Transverse colon (tissue), 4 donors: ENCODE measurements around the gene ZNFX1. TPM values are rescaled to one million over a fixed set of nuclear protein-coding genes. Genes with fewer than 3 reads are reported as not detected.
A peak's percentile ranks its signal among the peaks of the same experiment; 100 is the strongest.

Experiments used
- DNase-seq: peaks from one replicate; pipeline ENCODE4 v3.0.0-alpha.2; 2019
- H3K27ac ChIP-seq, 4 donors: fragments of 200-600 bp; sonication (generic); 2 replicates each; pipeline ENCODE4 v1.5.1; 2016 to 2018; ENCODE audit warnings: inconsistent platforms in 4 of 4
- H3K27me3 ChIP-seq: fragments of 200-600 bp; sonication (generic); 2 replicates; pipeline ENCODE4 v1.5.1; 2017; ENCODE audit warnings: inconsistent platforms
- H3K36me3 ChIP-seq, 4 donors: fragments of 200-600 bp; sonication (generic); 2 replicates each; pipeline ENCODE4 v1.5.1; 2017 to 2019; ENCODE audit warnings: inconsistent platforms in 4 of 4
- H3K4me1 ChIP-seq, 4 donors: fragments of 200-600 bp; sonication (generic); 2 replicates each; pipeline ENCODE4 v1.5.1; 2017 to 2020; ENCODE audit warnings: inconsistent platforms in 4 of 4
- H3K4me3 ChIP-seq, 4 donors: fragments of 200-600 bp; sonication (generic); 1 replicate in 1 of 4; 2 replicates in 3 of 4; pipeline versions ENCODE4 v1.5.1 to v1.6.1; 2017 to 2019; ENCODE audit warnings: inconsistent platforms in 4 of 4
- H3K9me3 ChIP-seq, 2 donors: fragments of 200-600 bp; sonication (generic); 2 replicates each; pipeline ENCODE4 v1.5.1; 2017 to 2019; ENCODE audit warnings: inconsistent platforms in 2 of 2
- EP300 ChIP-seq: sonication (generic); formaldehyde crosslinking; IDR thresholded peaks from one replicate; pipeline ENCODE4 v1.6.1; 2017; ENCODE audit warnings: antibody characterized with exemption, low read depth
- POLR2A ChIP-seq: fragments of 450-650 bp; IDR thresholded peaks from one replicate; pipeline ENCODE4 v1.6.1; 2016; ENCODE audit warnings: antibody characterized with exemption, mild to moderate bottlenecking, moderate library complexity
- POLR2AphosphoS5 ChIP-seq, 3 donors: sonication (generic); formaldehyde crosslinking; IDR thresholded peaks; one replicate each; pipeline ENCODE4 v1.6.1; 2016; ENCODE audit warnings: antibody characterized with exemption in 3 of 3
- WGBS, 2 donors: methylation state at CpG; one replicate each; pipeline ENCODE4 v1.1.5; 2018; ENCODE audit warnings: low coverage in 1 of 2; 5-methylcytosine and 5-hydroxymethylcytosine counted together
- in situ Hi-C, 4 donors: fragments of 200-750 bp; cut with MboI; loops; one replicate each; pipeline versions ENCODE4 v1.15.0 to v1.15.1; 2017; ENCODE audit warnings: low sequenced_read_pairs in 3 of 4, low pct_ligation_motif_present in 1 of 4, low pct_unique_long_range_greater_than_20kb in 1 of 4
- intact Hi-C: fragments of 100-400 bp; cut with DNase I; formaldehyde crosslinking; loops from one replicate; pipeline ENCODE4 v1.15.1; 2023; ENCODE audit warnings: low total_unique reads
- total RNA-seq, 4 donors: library from RNA; depleted of rRNA; stranded (reverse); fragments of >200 nt; gene quantifications; one replicate each; pipeline ENCODE4 v1.1.0, GENCODE V29; 2016
- TF ChIP-seq, protein P1 (sequence below), 5 experiments: fragments of 200-600 bp in 3 of 5; fragments of 450-650 bp in 2 of 5; sonication (generic) in 3 of 5; IDR thresholded peaks; 1 replicate in 2 of 5; 2 replicates in 3 of 5; pipeline ENCODE4 v1.5.1; 2016 to 2017; ENCODE audit warnings: antibody characterized with exemption in 5 of 5, inconsistent platforms in 3 of 5, mild to moderate bottlenecking in 2 of 5, moderate library complexity in 1 of 5

The ZNFX1 gene
- total RNA-seq, result 10 to 100 TPM; 29.1 to 35.4 (median 33.5) TPM

DNA sequence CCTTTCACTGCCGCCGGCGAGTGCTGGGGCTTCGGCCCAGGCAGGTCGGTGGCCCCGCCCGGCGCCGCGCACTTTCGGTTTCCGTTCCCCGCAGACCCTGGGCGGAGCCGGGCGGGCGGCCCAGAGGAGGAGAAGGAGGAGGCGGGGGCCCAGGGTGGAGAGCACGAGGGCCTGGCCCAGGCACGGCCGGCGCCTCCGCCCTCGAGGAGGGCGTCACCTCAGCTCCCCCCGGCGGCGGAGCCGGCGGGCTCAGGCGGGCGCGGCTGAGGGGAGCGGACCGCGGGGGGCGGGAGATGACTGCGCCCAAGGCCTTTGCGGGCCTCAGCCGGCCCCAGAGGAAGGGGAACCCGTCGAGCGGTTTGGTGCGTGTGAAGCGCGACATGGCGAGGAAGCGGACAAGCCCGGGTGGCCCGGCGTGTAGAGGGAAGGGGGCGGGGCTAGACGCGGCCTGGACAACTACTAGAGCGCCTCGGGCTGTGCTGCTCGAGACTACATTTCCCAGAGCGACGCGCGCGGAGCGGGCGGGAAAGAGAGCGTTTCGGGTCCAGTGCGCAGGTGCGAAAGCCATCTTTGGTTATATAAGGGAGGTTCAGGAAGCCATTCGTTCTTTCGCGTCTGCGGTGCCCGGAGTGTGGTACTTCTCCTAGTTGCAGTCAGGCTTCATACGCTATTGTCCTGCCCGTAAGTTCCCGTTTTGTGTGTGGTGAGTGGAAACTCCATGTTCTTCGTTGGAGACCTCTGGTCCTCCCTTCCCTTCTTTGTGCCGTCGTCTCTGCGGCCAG lies at the start of gene ZNFX1:
Gene ZNFX1 (minus strand): TSS at position 22 of the 782 bp plus-strand sequence. CDS start 2,218 bp downstream, outside the sequence.
- intact Hi-C loops (no loop called here), in situ Hi-C loops (no loop called here)
- H3K36me3 ChIP-seq, result peaks cover 1 to 36% (median 24%) of the 10 kb centered on the region in 4 donors
- H3K4me1 ChIP-seq, result peaks cover 6 to 55% (median 25%) of the 10 kb centered on the region in 4 donors
- TF ChIP-seq, protein P1, sequence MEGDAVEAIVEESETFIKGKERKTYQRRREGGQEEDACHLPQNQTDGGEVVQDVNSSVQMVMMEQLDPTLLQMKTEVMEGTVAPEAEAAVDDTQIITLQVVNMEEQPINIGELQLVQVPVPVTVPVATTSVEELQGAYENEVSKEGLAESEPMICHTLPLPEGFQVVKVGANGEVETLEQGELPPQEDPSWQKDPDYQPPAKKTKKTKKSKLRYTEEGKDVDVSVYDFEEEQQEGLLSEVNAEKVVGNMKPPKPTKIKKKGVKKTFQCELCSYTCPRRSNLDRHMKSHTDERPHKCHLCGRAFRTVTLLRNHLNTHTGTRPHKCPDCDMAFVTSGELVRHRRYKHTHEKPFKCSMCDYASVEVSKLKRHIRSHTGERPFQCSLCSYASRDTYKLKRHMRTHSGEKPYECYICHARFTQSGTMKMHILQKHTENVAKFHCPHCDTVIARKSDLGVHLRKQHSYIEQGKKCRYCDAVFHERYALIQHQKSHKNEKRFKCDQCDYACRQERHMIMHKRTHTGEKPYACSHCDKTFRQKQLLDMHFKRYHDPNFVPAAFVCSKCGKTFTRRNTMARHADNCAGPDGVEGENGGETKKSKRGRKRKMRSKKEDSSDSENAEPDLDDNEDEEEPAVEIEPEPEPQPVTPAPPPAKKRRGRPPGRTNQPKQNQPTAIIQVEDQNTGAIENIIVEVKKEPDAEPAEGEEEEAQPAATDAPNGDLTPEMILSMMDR (IDR thresholded peaks at IDR 0.05), result no peak
- TF ChIP-seq POLR2A, result peak; percentile 99
- TF ChIP-seq POLR2AphosphoS5 (IDR thresholded peaks at IDR 0.05), result peak; percentile 100
- no peak for TF ChIP-seq EP300
- peak; percentile 99 for DNase-seq
- H3K9me3 ChIP-seq, result peaks cover 12 to 14% of the 10 kb centered on the region in 2 donors
- no peaks in the 10 kb centered on the region for H3K27me3 ChIP-seq
- peak within 1 kb of the TSS; percentile 74 to 93 (median 85) for H3K4me3 ChIP-seq
- H3K27ac ChIP-seq, result peak within 1 kb of the TSS; percentile 94 to 97 (median 96)
- WGBS, 2 donors, result 0% methylated on average over 79 of the region's 80 CpGs; no CpG with 5 or more reads in 1 of the 2 donors

DNA sequence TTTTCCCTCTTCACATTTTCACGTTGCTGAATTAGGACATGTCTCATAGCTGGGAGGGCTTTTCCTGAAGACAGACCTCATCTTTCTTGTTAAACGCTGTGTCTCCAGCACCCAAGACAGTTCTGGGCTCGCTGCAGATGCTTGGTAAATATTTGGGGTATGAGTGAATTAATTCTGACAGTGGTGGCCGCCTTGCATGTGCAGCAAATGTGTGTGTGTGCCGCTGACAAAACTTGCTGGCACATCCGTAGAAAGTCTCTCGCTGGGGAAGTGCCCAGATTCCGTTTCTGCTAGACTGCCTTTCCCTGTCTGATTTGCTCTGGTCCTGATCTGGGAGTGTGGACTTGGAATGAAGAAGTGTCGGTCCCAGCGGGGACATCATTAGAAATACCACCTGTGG lies 48.2 kb upstream of the ZNFX1 start:
- H3K27ac ChIP-seq, result no peak overlapping the region
- intact Hi-C loops, result no loop called here
- H3K27me3 ChIP-seq, result peaks cover 22% of the 10 kb centered on the region
- TF ChIP-seq POLR2AphosphoS5 (IDR thresholded peaks at IDR 0.05), result no peak
- TF ChIP-seq, protein P1 (IDR thresholded peaks at IDR 0.05), result no peak
- no peak for TF ChIP-seq EP300
- TF ChIP-seq POLR2A, result no peak
- WGBS, 2 donors, result 58% methylated on average over 10 of the region's 10 CpGs; no CpG with 5 or more reads in 1 of the 2 donors
- H3K4me1 ChIP-seq, result peaks cover 0 to 8% (median 0%) of the 10 kb centered on the region in 4 donors
- no peak overlapping the region for H3K4me3 ChIP-seq
- no peaks in the 10 kb centered on the region for H3K36me3 ChIP-seq
- no peaks in the 10 kb centered on the region for H3K9me3 ChIP-seq
- no peak for DNase-seq
- in situ Hi-C loops, result loop anchor here in 2 of 4 donors (25.0 kb wide), 1 partner anchor 536 kb away; no protein-coding TSS in a partner anchor

DNA sequence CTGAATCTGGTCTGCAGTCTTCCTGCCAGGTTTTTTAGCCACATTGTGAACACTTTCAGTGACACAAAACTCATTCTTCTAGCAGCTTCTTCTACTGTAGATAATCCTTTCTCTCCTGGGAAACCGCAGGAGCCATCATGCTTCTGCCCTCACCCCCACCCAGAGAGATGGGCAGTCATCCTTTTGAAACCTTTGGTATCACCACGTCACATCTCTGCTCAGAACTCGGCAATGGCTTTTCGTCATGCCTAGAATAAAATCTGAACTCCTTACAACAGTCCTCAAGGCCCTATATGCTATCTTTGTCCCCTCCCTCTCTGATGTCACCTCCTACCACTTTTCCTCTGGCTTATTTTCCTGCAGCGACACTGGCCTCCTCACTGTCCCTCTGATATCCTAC lies 46.4 kb upstream of the ZNFX1 start:
- H3K9me3 ChIP-seq, result no peaks in the 10 kb centered on the region
- no peaks in the 10 kb centered on the region for H3K36me3 ChIP-seq
- H3K27ac ChIP-seq, result no peak overlapping the region
- in situ Hi-C loops, result no loop called here
- H3K4me3 ChIP-seq, result no peak overlapping the region
- intact Hi-C loops, result no loop called here
- TF ChIP-seq, protein P1 (IDR thresholded peaks at IDR 0.05), result no peak
- TF ChIP-seq EP300 (no peak), POLR2A (no peak), POLR2AphosphoS5 (IDR thresholded peaks at IDR 0.05) (no peak)
- no peak for DNase-seq
- H3K27me3 ChIP-seq, result peaks cover 36% of the 10 kb centered on the region
- 81 to 87% methylated on average over 5 of the region's 5 CpGs for WGBS, 2 donors
- H3K4me1 ChIP-seq, result peaks cover 0 to 9% (median 2%) of the 10 kb centered on the region in 4 donors

DNA sequence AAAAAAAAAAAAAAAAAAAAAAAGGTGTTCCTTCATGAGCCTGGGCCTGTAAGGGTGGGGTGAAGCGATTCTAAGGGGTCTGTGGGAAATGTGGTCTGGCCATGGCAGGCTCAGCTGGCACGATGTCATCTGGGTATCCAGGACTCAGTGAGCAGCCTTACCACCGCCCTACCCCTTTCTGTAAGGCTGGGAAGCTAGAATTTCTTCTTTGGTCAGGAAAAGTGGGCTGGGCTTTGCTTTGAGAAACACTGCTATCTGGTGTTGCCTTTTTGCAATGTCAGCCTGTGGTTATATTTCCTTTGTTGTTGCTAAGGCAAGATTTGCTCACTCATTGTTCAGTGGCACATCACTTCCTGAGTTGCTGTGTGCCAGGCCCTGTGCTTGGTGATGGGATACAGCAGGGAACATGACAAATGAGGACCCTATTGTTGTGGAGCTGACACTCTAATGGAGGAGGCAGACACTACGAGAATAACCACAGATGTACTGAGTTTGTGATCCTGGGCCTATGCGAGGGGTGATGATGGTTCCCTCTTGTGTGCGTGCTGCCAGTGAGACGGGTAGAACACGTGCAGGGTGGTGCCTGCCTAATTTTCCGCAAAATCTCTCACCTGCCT lies 45.9 kb upstream of the ZNFX1 start:
- WGBS, 2 donors, result 55% methylated on average over 9 of the region's 9 CpGs; no CpG with 5 or more reads in 1 of the 2 donors
- intact Hi-C loops (no loop called here), in situ Hi-C loops (no loop called here)
- H3K27me3 ChIP-seq, result peaks cover 40% of the 10 kb centered on the region
- TF ChIP-seq, protein P1 (IDR thresholded peaks at IDR 0.05), result peak in 2 of 5 experiments; percentile 9 to 11
- no peak for TF ChIP-seq POLR2AphosphoS5 (IDR thresholded peaks at IDR 0.05)
- TF ChIP-seq EP300, result no peak
- TF ChIP-seq POLR2A, result no peak
- DNase-seq, result no peak
- no peaks in the 10 kb centered on the region for H3K36me3 ChIP-seq
- peaks cover 2 to 15% (median 7%) of the 10 kb centered on the region in 4 donors for H3K4me1 ChIP-seq
- no peak overlapping the region for H3K27ac ChIP-seq
- H3K9me3 ChIP-seq, result no peaks in the 10 kb centered on the region
- H3K4me3 ChIP-seq, result no peak overlapping the region
